Germinal center (tissue), 1 donor: Measurements from ENCODE around the gene MYO18A.
"Not testable (repeated sequence)": the region's sequence is repeated elsewhere in the genome, so short reads cannot be mapped to it uniquely, and the experiment has no call there.

Experiments
- DNase-seq: peaks from one replicate; pipeline ENCODE4 v3.0.0; 2012; ENCODE audit warnings: mixed read lengths, low spot score

MYO18A gene

GRCh38 chr17:29180034-29180787, at the start of gene MYO18A:
Gene MYO18A (minus strand): TSS chr17:29180398. CDS start chr17:29166940, 13,458 bp downstream.
- peak; percentile 90 for DNase-seq

GRCh38 chr17:29225396-29225795, 45.2 kb upstream of the MYO18A start:
- no peak for DNase-seq

GRCh38 chr17:29221338-29221737, 41.1 kb upstream of the MYO18A start:
- DNase-seq: not testable (repeated sequence)

DNA sequence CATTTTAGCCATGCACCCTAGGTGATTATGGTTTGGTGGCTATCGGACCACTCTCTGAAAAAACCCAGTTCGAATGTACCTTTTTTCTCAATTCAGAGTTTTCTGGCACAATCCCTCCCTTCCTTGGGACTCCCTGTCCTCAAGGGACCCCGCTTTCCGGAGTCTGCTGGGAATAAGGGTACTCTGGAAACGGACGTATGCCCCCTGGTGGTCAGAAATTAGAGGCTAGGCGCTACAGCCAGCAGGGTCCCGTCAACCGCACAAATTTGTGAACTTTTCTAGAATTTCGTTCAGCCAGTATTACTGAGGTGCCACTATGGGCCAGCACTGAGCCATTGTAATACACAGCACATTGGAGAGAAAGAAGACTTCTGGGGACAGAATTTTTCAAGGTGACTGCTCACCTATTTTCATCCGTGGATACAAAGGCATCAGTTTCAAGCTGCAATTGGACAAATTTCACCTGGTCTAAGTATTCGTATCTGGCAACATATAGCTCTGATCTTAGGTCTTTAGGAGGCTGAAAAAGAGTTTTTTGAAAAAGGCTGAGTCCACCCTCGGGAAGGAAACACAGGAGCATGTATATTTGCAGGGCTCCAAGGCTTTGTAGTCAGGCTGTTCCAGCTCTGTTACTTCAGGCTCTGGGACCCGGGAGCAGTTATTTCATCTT, 39.3 kb upstream of the MYO18A start:
- peak; percentile 84 for DNase-seq

DNA sequence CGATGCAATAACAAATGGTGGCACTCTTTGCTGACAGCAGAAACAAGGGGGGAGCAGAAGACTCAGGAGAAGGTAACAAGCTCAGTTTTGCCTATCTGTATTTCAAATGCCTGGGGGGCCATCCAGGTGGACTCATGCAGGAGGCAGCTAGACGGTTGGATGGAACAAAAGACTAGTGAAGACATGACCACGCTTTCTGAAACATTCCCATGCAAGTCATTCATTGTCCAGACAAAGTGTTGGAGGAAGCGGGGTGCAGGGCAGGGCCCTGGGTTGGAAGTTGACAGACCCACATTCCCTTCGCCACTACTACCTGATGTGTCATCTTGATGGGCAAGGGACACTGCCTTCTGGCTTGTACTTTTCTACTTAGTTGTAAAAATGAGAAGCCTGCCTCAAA, 36.7 kb upstream of the MYO18A start:
- no peak for DNase-seq

DNA sequence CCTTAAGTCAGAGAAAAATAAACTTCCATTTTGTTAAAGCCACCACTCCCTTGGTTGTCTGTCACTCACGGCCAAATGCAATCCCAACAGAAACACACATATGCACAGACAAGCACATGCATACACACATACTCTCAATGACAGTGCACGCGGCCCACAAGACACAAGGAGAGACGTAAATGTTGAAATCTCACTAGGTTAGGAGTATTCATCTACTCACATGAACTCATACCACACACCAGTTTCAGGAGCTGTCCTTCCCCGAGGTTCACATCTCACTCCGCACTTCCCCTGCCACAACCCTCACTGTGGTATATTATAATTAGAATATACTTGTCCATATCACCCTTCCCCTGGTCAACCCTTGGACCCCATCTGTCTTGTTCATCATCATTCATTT, 36.0 kb upstream of the MYO18A start:
- no peak for DNase-seq

DNA sequence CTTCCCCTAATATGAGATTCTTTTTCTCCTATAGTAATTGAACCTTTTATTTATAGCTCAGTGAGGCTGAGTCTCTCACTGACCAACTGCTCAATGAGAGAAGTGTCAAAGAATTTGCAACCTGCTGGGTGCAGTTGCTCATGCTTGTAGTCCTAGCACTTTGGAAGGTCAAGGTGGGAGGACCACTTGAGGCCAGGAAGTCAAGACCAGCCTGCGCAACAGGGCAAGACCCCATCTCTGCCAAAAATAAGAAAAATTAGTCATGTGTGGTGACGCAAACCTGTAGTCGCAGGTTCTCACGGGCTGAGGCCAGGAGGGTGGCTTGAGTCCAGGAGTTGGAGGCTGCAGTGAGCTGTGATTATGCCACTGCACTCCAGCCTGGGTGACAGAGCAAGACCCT, 35.5 kb upstream of the MYO18A start:
- no peak for DNase-seq

GRCh38 chr17:29215174-29215573, 35.0 kb upstream of the MYO18A start:
- no peak for DNase-seq

DNA sequence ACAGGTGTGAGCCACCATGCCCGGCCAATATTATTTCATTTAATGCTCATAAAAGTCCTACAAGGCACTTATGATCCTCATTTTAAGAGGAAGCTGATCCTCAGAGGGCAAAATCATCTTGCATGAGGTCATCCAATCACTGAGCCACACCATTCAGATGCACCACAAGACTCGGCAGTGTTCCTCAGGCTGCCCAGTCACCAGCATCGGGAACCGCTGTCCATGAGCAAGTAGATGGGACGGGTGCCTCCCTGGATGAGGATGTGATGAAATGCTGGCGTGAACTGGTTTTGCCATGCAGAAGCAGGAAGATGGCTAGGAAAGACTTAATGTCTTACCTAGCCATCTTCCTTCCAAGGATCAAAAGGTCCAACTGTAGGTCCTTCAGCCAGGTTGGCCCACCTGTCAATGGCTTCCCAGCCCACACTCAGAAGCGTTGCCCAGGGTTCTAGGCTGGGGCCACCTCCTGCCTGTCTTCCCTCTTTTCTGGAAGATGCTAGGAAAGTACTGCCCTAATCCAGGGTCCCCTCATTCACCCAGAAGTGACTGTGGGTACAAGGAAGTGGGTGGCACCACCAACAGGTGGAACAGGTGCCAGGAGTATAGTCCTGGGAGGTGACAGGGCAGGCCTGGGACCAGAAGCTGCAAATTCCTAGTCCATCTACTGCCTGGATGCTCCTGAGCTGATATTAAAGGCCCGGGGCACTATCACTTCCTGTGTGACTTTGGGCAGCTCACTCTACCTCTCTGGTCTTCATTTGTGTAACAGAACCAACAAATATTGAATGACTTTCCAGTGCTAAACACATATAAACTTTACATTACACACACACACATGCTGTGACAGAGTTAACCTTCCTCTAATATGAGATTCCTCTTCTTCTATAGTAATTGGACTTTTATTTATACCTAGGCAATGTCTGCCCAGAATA, 34.3 kb upstream of the MYO18A start:
- no peak for DNase-seq

- DNase-seq: no peak
Measured at GRCh38 chr17:29212681-29213121, 32.5 kb upstream of the MYO18A start.

- DNase-seq: no peak
Measured at GRCh38 chr17:29212094-29212631, 32.0 kb upstream of the MYO18A start.

DNA sequence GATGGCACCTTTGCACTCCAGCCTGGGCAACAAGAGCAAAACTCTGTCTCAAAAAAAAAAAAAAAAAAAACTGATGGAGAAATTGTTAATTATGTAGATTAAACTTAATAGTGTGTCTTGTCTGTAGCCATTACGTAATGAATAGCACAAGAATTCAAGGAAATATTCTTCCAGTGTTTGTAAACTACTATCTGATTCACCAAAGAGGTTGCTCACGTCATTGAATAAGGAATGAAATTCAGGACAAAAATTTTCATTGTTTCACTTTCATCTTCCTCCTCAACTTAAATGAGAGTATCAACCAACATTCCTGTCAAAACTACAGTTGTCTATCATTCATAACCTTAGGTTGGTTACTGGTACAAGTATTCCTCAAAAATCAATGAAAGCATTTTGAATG, 30.7 kb upstream of the MYO18A start:
- DNase-seq: no peak

- no peak for DNase-seq
Measured at GRCh38 chr17:29209073-29209472, 28.9 kb upstream of the MYO18A start.

DNA sequence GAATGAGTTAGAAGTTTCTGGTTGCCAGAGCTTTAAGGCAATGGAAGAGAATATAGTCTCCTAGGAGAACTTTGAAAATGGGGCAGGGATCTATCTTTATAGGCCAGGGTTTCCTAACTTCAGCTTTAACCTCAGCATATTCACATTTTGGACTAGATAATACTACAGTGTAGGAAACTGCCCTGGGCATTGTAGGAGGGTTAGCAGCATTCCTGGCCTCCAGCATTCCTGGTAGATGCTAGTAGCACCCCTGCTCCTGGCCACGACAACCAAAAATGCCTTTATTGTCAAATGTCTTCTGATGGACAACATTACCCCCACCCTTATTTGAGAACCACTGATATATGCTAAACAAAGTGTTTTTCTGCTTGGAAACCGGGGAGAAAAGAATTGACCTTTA, 27.8 kb upstream of the MYO18A start:
- no peak for DNase-seq

GRCh38 chr17:29205047-29205446, 24.8 kb upstream of the MYO18A start:
- no peak for DNase-seq

GRCh38 chr17:29204068-29204804, 24.0 kb upstream of the MYO18A start:
- not testable (repeated sequence) for DNase-seq

DNA sequence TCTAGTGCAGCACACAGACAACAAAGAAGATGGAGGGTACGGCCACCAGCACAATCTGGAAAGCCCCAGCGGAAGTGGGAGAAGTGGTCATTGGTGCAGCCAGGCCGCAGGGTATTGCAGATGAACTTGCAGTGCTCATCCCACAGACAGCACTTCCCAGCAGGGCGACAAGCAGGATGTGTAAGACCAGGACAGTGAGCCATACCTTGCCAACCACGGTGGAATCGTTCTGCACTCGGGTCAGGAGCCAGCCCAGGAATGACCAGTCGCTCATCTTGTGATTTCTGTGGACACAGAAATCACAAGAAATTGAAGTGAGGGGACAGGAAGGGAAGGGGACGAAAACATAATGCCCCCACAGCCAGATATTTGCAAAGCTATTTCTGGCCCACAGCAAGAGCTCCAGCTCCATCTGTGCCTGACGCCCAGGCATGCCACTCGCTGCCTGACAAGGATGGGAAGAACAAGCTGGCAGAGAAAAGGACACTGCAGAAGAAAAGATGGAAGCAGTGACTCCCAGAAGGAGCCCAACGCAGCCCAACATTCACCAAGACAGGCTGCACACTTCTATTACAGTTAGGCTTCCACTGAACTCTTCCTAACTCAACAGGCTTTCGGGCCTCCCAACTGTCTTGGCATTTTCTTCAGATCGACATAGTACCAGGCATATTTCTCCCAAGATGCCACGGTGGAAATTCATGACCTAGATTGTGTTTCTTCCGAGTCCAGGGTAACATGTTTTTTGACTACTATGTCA, 17.5 kb upstream of the MYO18A start:
- no peak for DNase-seq

DNA sequence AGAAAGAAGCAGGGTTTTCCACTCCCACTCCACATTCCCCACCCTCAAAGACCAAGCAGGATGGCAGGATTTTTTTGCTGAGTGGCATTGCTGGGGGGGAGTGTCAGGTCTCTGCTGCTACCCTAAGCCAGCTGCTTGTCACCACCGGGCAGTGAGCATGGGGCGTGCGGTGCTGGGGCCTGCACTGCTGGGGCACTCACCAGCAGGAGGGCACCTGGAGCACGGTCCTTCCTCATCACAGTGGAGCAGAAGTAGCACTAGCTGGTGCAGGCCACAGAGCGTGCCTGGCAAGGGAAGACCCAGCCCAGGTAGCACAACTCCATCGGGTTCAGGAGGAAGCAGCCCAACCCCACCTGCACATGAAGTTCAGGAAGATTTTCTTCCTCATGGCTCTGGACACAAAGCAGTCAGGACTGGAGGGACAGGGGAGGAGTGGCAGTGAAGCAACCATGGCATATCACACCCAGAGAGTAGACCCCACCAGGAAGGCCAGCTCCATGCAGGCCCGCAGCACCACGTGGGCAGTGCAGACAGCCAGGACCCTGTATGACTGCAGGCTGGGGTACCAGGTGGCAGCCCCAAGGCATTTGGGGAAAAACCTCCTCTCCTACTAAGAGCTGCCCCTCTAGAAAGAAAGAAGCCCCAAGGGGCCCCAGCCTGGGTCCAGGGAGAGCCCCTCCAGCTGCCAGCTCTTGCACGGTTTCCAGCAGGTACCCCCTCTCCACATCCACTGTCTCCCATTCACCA, 16.7 kb upstream of the MYO18A start:
- no peak for DNase-seq

- peak; percentile 70 for DNase-seq
Measured at GRCh38 chr17:29195465-29196081, 15.4 kb upstream of the MYO18A start.

DNA sequence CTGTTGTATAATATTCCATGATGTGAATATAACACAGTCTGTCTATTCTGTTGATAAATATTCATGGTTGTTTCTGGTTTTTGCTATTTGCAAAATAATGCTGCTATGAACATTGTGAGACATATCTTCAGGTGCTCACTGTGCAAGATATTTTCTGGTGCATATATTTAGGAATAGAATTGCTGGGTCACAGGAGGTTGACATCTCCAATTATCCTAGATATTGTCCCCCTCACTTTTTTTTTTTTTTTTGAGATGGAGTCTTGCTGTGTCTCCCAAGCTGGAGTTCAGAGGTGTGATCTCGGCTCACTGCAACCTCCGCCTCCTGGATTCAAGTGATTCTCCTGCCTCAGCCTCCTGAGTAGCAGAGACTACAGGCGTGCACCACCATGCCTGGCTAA, 14.5 kb upstream of the MYO18A start:
- DNase-seq: no peak
